Naive B cell (primary cell): ENCODE results near the gene TRIML2. TPM values are rescaled to one million over a fixed set of nuclear protein-coding genes. Genes with fewer than 3 reads are reported as not detected.

Experiments used
- ATAC-seq, 2 donors: fragments of 150-1000 bp; cut with Tn5 transposase; 2 replicates each; pipeline ENCODE4 v1.10.0; 2021; ENCODE audit warnings: low read depth in 2 of 2, mild to moderate bottlenecking in 2 of 2, moderate library complexity in 2 of 2
- DNase-seq: peaks from one replicate; pipeline ENCODE4 v3.0.0; 2022
- H3K27ac Mint-ChIP-seq, 6 donors: one replicate each; pipeline ENCODE4 v1.8.0; 2020 to 2022; ENCODE audit warnings: mild to moderate bottlenecking in 6 of 6, mixed read lengths in 6 of 6, moderate library complexity in 5 of 6, inconsistent platforms in 2 of 6
- H3K27me3 Mint-ChIP-seq, 3 donors: one replicate each; pipeline ENCODE4 v1.8.0; 2021 to 2022; ENCODE audit warnings: mixed read lengths in 3 of 3, mild to moderate bottlenecking in 1 of 3
- H3K36me3 Mint-ChIP-seq, 2 donors: one replicate each; pipeline ENCODE4 v1.8.0; 2020 to 2022; ENCODE audit warnings: mixed read lengths in 2 of 2, inconsistent platforms in 1 of 2, mild to moderate bottlenecking in 1 of 2
- H3K4me1 Mint-ChIP-seq, 3 donors: one replicate each; pipeline ENCODE4 v1.8.0; 2020 to 2022; ENCODE audit warnings: mixed read lengths in 3 of 3, inconsistent platforms in 1 of 3, mild to moderate bottlenecking in 1 of 3, moderate library complexity in 1 of 3
- H3K4me3 Mint-ChIP-seq, 8 donors: one replicate each; pipeline ENCODE4 v1.8.0; 2020 to 2022; ENCODE audit warnings: mild to moderate bottlenecking in 8 of 8, mixed read lengths in 8 of 8, moderate library complexity in 8 of 8, inconsistent platforms in 2 of 8
- H3K9me3 Mint-ChIP-seq, 7 donors: one replicate each; pipeline ENCODE4 v1.8.0; 2020 to 2022; ENCODE audit warnings: mixed read lengths in 7 of 7, mild to moderate bottlenecking in 5 of 7, inconsistent platforms in 2 of 7, moderate library complexity in 1 of 7
- polyA plus RNA-seq, 6 donors: library from polyadenylated mRNA; unstranded; fragments of 300-500 nt; fragmentation: Illumina TruSeq; gene quantifications; one replicate each; pipeline ENCODE4 v1.2.3, GENCODE V29; 2021; ENCODE audit warnings: low read depth in 6 of 6

Gene TRIML2, protein sequence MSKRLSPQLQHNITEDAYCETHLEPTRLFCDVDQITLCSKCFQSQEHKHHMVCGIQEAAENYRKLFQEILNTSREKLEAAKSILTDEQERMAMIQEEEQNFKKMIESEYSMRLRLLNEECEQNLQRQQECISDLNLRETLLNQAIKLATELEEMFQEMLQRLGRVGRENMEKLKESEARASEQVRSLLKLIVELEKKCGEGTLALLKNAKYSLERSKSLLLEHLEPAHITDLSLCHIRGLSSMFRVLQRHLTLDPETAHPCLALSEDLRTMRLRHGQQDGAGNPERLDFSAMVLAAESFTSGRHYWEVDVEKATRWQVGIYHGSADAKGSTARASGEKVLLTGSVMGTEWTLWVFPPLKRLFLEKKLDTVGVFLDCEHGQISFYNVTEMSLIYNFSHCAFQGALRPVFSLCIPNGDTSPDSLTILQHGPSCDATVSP
- polyA plus RNA-seq = not detected

DNA sequence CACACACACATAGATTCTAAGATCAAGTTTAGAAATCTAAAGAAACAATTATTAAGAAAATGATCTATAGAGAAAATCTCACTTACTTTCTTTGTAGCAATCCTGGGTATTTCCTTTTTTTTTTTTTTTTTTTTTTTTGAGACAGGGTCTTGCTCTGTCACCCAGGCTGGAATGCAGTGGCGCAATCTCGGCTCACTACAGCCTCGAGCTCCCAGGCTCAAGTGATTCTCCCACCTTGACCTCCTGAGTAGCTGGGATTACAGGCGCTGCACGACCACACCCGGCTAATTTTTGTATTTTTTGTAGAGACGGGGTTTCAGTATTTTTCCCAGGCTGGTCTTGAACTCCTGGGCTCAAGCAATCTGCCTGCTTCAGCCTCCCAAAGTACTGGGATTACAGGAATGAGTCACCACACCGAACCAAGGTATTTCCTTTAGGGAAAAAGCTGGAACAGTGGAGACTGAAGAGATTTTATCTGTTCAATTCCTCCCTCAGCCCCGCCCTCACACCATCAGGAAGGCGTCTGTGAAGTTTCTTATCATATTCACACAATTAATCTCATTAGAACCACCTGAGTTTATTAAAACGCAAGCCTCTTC is at the start of gene TRIML2:
Gene TRIML2, minus strand, starts transcription at position 447 of the 599 bp plus-strand sequence. CDS start 4,235 bp downstream, outside the sequence.
- peaks cover 7 to 22% (median 15%) of the 10 kb centered on the region in 7 donors for H3K9me3 Mint-ChIP-seq
- H3K4me1 Mint-ChIP-seq = no peaks in the 10 kb centered on the region
- no peaks in the 10 kb centered on the region for H3K36me3 Mint-ChIP-seq
- H3K4me3 Mint-ChIP-seq = no peak within 1 kb of the TSS
- H3K27me3 Mint-ChIP-seq = no peaks in the 10 kb centered on the region
- ATAC-seq = no peak
- no peak for DNase-seq
- no peak within 1 kb of the TSS for H3K27ac Mint-ChIP-seq

DNA sequence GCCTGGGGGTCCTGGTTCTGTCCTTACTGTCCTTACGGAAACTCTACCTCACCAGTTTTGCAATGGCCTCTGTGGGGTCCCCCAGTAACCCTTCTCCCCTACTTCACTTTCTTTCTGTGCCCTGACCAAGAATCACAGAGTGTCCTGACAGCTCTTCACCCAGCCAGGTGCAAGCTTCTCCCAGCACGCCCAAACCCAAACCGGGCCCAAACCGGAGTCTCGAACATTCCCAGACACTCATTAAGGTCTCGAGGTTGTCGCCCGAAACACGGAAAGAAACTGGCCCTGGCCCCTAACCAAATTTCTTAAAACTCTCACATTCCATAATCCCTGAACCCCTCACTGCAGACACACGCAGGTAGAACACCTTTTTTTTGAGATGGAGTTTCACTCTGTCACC is 48.9 kb upstream of the TRIML2 start:
- Mint-ChIP-seq H3K4me1 (no peaks in the 10 kb centered on the region), H3K4me3 (no peak overlapping the region), H3K27ac (no peak overlapping the region), H3K9me3 (peaks cover 9 to 28% (median 15%) of the 10 kb centered on the region in 7 donors), H3K27me3 (no peaks in the 10 kb centered on the region), H3K36me3 (peaks cover 0 to 7% of the 10 kb centered on the region in 2 donors)
- no peak for DNase-seq
- ATAC-seq = no peak

DNA sequence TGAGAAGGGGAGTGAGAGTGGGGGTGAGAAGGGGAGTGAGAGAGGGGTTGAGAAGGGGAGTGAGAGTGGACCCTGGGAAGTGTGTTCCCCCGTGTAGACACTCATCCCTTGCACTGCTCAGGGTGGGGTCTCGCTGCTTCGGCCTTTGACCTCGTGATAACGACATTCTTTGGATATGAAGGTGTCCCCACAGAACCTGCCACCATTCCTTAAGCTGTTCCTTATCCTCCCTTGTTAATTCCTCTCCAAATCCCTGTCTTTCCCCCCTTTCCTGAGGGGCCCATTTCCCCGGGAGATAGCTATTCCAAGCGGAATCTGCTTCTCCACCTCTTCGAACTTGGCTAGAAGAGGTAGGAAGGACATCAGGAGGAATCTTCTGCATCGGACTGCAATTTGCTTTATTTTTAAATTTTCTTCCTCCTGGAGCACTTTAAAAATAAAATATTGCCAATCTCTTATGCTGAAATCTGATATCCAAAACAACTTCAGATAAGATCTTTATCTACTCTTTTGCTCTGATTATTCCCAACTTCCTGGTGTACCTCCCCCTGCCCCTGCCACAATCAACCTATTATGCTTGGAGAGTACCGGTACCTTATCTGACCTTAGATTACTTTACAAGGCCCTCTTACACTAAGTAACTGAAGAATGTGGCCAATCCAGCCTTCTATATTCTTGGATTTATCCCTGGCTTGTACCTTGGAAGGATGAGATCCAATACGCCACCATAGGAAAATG is 45.4 kb upstream of the TRIML2 start:
- Mint-ChIP-seq H3K27ac (no peak overlapping the region), H3K4me3 (no peak overlapping the region), H3K4me1 (no peaks in the 10 kb centered on the region), H3K9me3 (peaks cover 6 to 19% (median 10%) of the 10 kb centered on the region in 7 donors), H3K27me3 (no peaks in the 10 kb centered on the region), H3K36me3 (peaks cover 0 to 7% of the 10 kb centered on the region in 2 donors)
- ATAC-seq (no peak), DNase-seq (no peak)

DNA sequence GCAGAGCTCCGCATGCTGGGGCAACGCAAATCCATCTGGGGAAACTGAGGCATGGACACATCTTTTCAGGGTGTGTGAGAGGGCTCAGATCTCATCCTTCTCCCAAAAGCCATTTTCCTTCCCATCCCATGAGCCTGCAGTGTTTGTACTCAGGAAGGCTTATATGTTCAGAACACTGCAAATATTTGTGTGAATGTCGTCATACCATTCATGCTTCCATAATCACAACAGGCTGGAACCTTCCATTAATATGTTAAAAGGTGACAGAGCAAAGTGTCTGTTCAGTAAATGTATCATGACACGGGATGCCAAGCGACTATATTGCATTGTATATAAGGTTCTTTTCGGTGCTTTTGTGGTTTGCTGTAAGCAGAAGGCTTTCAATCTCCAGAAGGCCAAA is 38.4 kb upstream of the TRIML2 start:
- Mint-ChIP-seq H3K4me1 (no peaks in the 10 kb centered on the region), H3K27me3 (no peaks in the 10 kb centered on the region), H3K27ac (no peak overlapping the region), H3K36me3 (no peaks in the 10 kb centered on the region), H3K4me3 (no peak overlapping the region), H3K9me3 (peaks cover 0 to 22% (median 5%) of the 10 kb centered on the region in 7 donors)
- ATAC-seq (no peak), DNase-seq (no peak)

DNA sequence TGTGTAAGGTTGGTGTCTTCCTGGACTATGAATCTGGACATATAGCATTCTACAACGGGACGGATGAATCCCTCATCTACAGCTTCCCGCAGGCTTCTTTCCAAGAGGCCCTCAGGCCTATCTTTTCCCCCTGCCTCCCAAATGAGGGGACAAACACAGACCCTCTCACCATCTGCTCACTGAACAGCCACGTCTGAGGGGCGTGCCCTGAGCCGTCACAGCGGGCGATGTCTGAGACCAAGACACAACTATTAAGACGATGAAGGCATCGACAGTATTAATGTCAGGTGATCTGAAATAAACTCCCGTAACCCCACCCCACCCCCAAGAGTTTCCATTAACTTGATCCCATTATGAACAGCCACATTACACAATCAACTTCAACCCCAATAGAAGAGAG is 37.8 kb upstream of the TRIML2 start:
- H3K4me3 Mint-ChIP-seq = no peak overlapping the region
- H3K4me1 Mint-ChIP-seq = no peaks in the 10 kb centered on the region
- H3K36me3 Mint-ChIP-seq = no peaks in the 10 kb centered on the region
- H3K27ac Mint-ChIP-seq = no peak overlapping the region
- DNase-seq (no peak), ATAC-seq (no peak)
- H3K9me3 Mint-ChIP-seq = peaks cover 0 to 22% (median 5%) of the 10 kb centered on the region in 7 donors
- no peaks in the 10 kb centered on the region for H3K27me3 Mint-ChIP-seq

DNA sequence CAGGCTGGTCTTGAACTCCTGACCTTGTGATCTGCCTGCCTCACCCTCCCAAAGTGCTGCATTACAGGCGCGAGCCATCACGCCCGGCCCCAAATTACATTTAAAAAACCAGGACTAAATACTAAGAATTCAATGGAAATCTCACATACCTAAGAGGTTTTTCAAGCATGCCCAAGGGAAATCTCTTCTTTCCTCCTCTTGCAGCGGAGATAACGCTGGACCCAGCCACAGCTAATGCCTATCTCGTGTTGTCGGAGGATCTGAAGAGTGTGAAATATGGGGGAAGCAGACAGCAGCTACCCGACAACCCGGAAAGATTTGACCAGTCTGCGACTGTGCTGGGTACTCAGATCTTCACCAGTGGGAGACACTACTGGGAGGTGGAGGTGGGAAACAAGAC is 37.2 kb upstream of the TRIML2 start:
- Mint-ChIP-seq H3K36me3 (no peaks in the 10 kb centered on the region), H3K4me3 (no peak overlapping the region), H3K4me1 (no peaks in the 10 kb centered on the region), H3K27me3 (no peaks in the 10 kb centered on the region), H3K9me3 (peaks cover 0 to 22% (median 5%) of the 10 kb centered on the region in 7 donors), H3K27ac (no peak overlapping the region)
- ATAC-seq = no peak
- no peak for DNase-seq

DNA sequence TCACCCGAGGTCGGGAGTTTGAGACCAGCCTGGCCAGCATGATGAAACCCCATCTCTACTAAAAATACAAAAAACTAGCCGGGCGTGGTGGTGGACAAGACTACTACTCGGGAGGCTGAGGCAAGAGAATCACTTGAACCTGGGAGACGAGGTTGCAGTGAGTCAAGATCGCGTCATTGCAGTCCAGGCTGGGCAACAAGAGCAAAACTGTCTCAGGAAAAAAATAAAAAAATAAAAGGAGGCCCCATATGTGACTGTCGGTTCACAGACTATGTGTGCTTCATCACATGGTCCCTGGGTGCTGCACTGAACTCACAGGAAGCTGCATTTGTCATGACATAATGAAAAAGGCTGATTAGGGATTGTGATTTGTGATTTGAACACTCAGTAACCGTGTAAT is 36.2 kb upstream of the TRIML2 start:
- H3K36me3 Mint-ChIP-seq = no peaks in the 10 kb centered on the region

DNA sequence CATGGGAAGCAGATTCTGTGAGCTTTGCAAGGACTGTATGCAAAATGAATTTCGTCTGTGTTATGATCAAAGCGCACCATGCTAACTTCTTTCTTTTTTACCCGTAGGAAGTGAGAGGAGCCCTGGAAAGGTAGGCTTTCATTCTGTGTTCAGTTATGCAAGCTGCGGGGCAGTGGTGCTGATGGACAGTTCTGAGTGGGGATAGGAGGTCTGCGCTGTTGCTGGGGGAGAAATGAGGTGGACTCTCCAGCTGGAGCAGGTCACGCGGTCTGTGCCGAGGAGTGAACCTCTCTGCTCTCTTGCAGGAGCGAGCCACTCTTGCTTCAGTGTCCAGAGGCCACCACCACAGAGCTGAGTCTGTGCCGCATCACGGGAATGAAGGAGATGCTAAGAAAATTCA is 34.3 kb upstream of the TRIML2 start:
- ATAC-seq = no peak
- H3K4me1 Mint-ChIP-seq = no peaks in the 10 kb centered on the region
- no peak overlapping the region for H3K4me3 Mint-ChIP-seq
- no peaks in the 10 kb centered on the region for H3K27me3 Mint-ChIP-seq
- H3K27ac Mint-ChIP-seq = no peak overlapping the region
- no peak for DNase-seq
- no peaks in the 10 kb centered on the region for H3K36me3 Mint-ChIP-seq
- H3K9me3 Mint-ChIP-seq = peaks cover 0 to 20% (median 10%) of the 10 kb centered on the region in 7 donors

More for the DNA sequence above, 36.2 kb upstream of the TRIML2 start:
- Mint-ChIP-seq H3K27me3 (no peaks in the 10 kb centered on the region), H3K27ac (no peak overlapping the region), H3K9me3 (peaks cover 0 to 22% (median 6%) of the 10 kb centered on the region in 7 donors), H3K4me3 (no peak overlapping the region), H3K4me1 (no peaks in the 10 kb centered on the region)
- DNase-seq = no peak
- no peak for ATAC-seq

DNA sequence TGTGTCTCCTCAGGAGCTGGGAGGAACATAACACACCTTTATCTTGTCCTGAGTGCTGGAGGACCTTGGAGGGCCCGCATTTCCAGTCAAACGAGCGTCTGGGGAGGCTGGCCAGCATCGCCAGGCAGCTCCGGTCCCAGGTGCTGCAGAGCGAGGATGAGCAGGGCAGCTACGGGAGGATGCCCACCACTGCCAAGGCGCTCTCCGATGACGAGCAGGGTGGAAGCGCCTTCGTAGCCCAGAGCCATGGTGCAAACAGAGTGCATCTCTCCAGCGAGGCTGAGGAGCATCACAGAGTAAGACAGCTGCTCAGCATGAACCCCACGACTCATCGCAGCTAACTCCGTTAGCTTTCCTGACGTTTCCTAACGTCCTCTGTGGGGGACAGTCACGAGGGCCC is 30.3 kb upstream of the TRIML2 start:
- DNase-seq (no peak), ATAC-seq (no peak)
- Mint-ChIP-seq H3K4me3 (peak overlapping the region in 1 of 8 donors; percentile 3), H3K27ac (no peak overlapping the region), H3K27me3 (no peaks in the 10 kb centered on the region), H3K36me3 (no peaks in the 10 kb centered on the region), H3K4me1 (no peaks in the 10 kb centered on the region), H3K9me3 (peaks cover 0 to 22% (median 8%) of the 10 kb centered on the region in 7 donors)

DNA sequence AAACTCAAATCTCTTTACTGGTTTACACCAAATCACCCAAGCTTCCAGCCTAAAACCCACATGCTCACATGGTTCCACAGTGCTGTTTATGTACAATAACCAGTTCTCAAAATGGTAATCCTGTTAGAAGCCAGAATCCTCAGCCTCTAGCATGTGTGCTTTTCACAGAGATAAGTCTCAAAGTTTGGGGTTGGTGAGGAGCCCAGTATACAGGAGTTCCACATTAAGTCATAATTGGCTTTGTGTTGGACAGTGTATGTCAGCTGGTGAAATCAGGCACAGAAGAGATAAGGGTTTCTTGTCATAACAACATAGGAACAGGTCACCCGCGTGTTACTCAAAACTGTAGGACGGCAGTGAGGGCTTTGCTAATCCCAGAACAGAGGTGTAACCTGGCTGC is 29.7 kb upstream of the TRIML2 start, which contains the start of gene TRIML1:
Gene TRIML1, plus strand, starts transcription at position 301 of the 400 bp plus-strand sequence. CDS start 118 bp downstream, outside the sequence.
- no peak for DNase-seq
- H3K36me3 Mint-ChIP-seq = no peaks in the 10 kb centered on the region
- peak within 1 kb of the TSS in 1 of 8 donors; percentile 3 for H3K4me3 Mint-ChIP-seq
- no peaks in the 10 kb centered on the region for H3K4me1 Mint-ChIP-seq
- no peak within 1 kb of the TSS for H3K27ac Mint-ChIP-seq
- no peaks in the 10 kb centered on the region for H3K27me3 Mint-ChIP-seq
- H3K9me3 Mint-ChIP-seq = peaks cover 0 to 22% (median 8%) of the 10 kb centered on the region in 7 donors
- no peak for ATAC-seq

DNA sequence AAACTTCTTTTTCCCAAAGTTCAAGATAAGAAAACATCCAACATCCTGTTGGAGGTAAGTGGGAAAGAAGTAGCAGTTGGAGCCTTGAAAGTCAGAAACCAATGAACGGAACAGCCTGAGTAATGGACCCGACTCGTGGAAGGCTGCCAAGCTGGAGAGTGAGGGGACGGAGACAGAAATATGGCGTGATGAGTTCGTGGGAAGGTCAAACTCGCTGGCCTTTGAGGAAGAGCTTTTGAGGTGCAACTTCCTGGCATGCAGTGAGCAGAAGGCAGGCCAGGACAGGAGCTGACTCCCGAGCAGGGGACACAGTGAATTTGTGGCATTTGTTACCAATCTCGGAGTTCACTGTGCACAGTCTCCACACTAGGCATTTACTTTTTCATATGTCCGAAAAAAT is 28.8 kb upstream of the TRIML2 start:
- H3K4me1 Mint-ChIP-seq = no peaks in the 10 kb centered on the region
- H3K36me3 Mint-ChIP-seq = no peaks in the 10 kb centered on the region
- H3K9me3 Mint-ChIP-seq = peaks cover 0 to 22% (median 5%) of the 10 kb centered on the region in 7 donors
- DNase-seq (no peak), ATAC-seq (no peak)
- no peak overlapping the region for H3K4me3 Mint-ChIP-seq
- no peaks in the 10 kb centered on the region for H3K27me3 Mint-ChIP-seq
- no peak overlapping the region for H3K27ac Mint-ChIP-seq

DNA sequence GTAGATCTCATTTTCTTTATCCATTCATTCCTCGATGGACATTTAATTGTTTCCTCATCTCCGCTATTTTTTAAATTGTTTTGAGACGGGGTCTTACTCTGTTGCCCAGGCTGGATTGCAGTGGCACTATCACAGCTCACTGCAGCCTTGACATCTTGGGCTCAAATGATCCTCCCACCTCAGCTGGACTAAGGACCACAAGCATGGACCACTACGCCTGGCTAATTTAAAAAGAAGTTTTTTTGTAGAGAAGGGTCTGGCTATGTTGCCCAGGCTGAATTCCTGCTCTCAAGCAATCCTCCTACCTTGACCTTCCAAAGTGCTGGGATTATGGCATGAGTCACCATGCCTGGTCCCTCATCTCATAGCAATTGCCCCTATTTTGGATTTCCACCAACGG is 22.8 kb upstream of the TRIML2 start:
- no peaks in the 10 kb centered on the region for H3K36me3 Mint-ChIP-seq
- no peak overlapping the region for H3K27ac Mint-ChIP-seq
- H3K4me1 Mint-ChIP-seq = no peaks in the 10 kb centered on the region
- DNase-seq (no peak), ATAC-seq (no peak)
- peaks cover 2 to 24% (median 12%) of the 10 kb centered on the region in 7 donors for H3K9me3 Mint-ChIP-seq
- H3K27me3 Mint-ChIP-seq = no peaks in the 10 kb centered on the region
- H3K4me3 Mint-ChIP-seq = no peak overlapping the region

DNA sequence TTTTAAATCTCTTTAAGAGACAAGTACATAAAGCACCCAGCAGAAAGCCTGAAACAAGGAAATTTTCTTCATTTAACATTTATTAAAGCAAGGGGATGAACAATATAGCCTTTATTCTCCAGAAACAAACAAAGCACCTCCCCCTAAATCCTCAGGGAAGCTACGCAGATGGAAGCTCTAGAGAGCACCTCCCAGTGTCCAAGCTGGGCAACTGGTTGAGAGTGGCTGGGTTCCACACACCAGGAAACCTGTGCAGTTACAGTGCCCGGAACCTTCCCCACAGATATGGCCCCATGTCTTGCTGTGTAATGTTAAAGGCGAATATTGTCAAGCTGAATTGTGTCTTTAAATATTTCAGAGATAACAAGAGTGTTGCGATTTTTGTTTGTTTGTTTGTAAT is 21.0 kb upstream of the TRIML2 start:
- ATAC-seq (no peak), DNase-seq (no peak)
- H3K27ac Mint-ChIP-seq = no peak overlapping the region
- H3K27me3 Mint-ChIP-seq = no peaks in the 10 kb centered on the region
- H3K36me3 Mint-ChIP-seq = no peaks in the 10 kb centered on the region
- no peaks in the 10 kb centered on the region for H3K4me1 Mint-ChIP-seq
- H3K9me3 Mint-ChIP-seq = peaks cover 4 to 28% (median 12%) of the 10 kb centered on the region in 7 donors
- no peak overlapping the region for H3K4me3 Mint-ChIP-seq
